SHP77 treated with DMSO at 0.1 percent for 48 hours (cell line): ENCODE data around the gene TRRAP.

Source experiments
- DNase-seq: peaks from one replicate; lab custom pipeline; 2025; lab: John Stamatoyannopoulos, UW

TRRAP gene

DNA sequence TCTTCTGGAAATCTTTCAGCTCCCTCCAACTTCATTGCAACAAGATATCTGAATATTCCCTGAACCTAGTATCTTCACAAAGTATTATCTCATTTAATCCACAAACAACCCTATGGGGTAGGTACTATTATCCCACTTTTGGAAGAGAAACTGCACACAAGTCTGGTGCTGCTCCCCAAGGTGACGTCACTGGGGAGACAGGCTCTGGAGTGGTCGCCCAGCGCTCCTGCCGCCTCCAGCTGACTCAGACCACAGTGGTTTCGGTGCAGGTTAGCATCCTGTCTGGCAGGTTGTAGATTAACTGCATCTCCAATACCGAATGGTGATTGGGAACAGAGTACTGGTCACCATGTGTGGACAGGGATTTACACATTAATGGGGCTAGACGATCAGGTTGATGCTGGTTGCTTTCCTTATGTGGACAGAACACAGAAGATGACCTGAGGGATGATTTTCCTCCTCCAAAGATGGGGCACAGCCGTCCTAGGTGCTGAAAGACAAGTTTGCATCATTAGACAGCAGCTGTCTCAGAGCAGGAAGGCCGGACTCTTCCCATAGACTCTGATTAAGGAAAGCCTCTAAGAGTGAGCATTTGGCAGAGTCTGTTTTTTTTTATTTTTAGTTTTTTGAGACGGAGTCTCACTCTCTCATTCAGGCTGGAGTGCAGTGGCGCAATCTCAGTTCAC is 128.6 kb downstream of the TRRAP start:
- no peak for DNase-seq

DNA sequence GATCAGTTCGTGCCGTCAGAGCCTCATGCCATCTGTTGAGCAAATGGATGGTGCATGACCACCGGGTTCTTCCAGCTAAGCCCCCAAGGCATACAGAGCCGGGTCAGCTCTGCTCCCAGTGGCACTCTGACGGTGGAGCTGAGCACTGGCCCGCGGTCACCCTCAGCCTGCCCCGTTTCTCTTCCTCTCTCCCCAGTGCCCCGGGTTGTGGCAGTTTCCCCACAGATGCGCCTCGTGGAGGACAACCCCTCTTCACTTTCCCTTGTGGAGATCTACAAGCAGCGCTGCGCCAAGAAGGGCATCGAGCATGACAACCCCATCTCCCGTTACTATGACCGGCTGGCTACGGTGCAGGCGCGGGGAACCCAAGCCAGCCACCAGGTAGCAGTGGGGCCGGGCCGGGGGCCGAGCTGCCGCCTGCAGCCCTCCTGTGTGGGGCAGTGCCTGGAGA is 129.9 kb downstream of the TRRAP start:
- DNase-seq: no peak

- DNase-seq: no peak
These were observed 130.7 kb downstream of the TRRAP start for GRCh38 chr7:99008921-99009530.

DNA sequence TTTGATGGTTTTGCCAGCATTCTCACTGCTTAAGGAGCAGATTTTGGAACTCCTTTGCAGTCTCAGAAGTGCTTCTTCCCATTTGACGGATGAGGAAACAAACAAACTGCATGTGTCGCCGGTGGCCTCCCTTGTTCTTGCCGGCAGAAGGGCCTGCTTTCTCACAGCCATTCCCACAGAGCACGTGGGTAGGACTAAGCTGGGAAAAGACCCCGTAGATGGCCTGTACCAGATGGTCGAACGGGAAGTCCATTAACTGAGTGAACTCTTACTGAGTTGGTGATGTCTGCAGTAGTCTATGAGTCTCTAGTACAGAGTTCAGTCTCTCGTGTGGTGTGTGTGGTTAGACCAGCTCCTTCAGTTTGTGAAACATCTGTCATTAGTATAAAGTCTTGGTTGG is 131.9 kb downstream of the TRRAP start:
- no peak for DNase-seq

GRCh38 chr7:99011341-99011705 is 133.0 kb downstream of the TRRAP start:
- no peak for DNase-seq

GRCh38 chr7:99011706-99012404 is 133.5 kb downstream of the TRRAP start:
- no peak for DNase-seq

- DNase-seq: no peak
These were observed 134.4 kb downstream of the TRRAP start for GRCh38 chr7:99012722-99013121.

DNA sequence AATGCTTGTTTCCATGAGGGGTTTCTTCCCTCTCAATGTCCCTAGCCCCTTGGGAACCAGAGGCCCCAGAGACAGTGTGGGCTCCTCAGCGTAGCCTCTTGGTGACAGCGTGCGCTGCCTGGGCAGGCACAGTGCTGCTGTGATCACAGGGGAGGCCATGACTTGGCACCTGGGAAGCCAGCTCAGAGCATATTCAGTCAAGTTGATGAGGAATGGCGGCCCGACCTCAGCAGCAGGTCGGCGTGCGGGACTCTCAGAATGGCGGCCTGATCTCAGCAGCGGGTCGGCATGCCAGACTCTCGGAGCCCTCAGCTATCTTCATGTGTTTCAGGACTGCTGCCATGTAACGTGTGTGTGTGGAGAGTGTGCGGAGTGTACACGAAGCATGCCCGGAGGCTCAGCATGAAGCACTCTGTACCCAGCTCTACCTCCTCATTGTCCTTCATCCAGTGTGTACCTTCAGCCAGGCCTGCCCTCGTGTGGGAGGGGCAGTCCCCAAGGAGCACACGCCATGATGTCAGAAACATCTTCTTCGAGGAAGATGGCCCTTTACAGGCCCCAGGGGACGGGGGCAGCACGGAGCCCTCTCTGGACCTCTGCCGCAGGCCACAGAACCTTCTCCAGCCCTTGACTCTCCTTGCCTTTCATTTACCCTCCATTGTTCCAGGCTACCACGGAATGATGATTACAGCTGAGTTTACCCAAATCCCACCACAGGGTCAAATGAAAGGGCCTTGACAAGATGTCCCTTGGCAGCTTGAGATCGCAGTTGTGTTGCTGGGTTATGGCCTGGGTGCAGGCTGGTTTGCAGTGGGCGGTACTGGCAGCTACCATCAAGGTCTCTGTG is 135.2 kb downstream of the TRRAP start:
- no peak for DNase-seq

GRCh38 chr7:99014113-99014985 is 136.0 kb downstream of the TRRAP start:
- no peak for DNase-seq

DNA sequence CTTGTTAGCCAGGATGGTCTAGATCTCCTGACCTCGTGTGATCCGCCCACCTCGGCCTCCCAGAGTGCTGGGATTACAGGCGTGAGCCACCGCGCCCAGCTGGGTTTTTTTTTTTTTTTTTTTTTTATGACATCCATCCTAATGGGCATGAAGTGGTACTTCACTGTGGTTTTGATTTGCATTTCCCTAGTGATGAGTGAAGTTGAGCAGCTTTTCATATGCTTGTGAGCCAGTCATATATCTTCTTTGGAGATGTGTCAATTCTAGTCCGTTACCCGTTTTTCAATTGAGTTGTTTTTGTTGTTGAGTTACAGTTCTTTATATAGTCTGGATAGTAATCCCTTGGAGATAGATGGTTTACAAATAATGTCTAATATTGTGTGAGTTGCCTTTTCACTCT is 137.9 kb downstream of the TRRAP start:
- DNase-seq: no peak

GRCh38 chr7:99019523-99020412 is 141.4 kb downstream of the TRRAP start:
- no peak for DNase-seq

GRCh38 chr7:99020413-99020715 is 142.0 kb downstream of the TRRAP start:
- no peak for DNase-seq

DNA sequence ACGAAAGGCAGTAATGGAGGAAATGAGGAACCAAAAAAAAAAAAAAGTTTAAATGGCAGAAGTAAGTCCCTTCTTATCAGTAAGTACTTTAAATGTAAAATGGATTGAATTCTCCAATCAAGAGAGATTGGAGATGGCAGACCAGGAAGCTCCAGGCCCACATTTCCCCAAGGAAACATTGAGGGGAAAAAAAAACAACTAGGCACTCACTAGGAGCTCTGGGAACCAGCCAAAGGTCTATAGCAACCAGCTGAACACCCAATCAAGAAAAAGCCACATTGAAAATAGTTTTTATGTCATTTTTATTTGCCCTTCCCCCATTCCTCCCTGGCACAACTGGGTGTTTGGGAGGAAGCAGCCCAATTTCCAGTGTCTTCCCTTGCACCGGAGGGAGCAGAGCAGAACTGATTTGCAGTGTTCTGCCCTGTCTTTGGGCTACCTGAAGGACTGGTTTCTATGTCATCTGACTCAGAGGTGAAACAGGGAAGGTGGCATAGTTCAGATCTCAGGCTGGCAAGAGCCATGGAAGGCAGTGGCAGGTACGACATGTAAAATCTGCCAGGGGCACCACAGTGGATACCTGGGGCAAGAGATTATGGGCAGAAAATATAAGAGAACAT is 143.7 kb downstream of the TRRAP start:
- no peak for DNase-seq

GRCh38 chr7:99024066-99024465 is 145.7 kb downstream of the TRRAP start:
- DNase-seq: no peak

GRCh38 chr7:99027241-99027640 is 148.9 kb downstream of the TRRAP start:
- DNase-seq: no peak

GRCh38 chr7:99027841-99028240 is 149.5 kb downstream of the TRRAP start:
- DNase-seq: no peak

- no peak for DNase-seq
These were observed 150.1 kb downstream of the TRRAP start for GRCh38 chr7:99028261-99028973.

- no peak for DNase-seq
These were observed 151.4 kb downstream of the TRRAP start for GRCh38 chr7:99029466-99030435.
